Pancreas (tissue), 10 donors: ENCODE data around the gene KSR1. TPM values are rescaled to one million over a fixed set of nuclear protein-coding genes. Genes with fewer than 3 reads are reported as not detected.
"Not testable (repeated sequence)": the region's sequence is repeated elsewhere in the genome, so short reads cannot be mapped to it uniquely, and the experiment has no call there.

Source experiments
- ATAC-seq, 4 donors: fragments of 200-7000 bp; cut with Tn5 transposase; one replicate each; pipeline versions ENCODE4 v1.8.0 to v1.9.1; 2020; ENCODE audit warnings: mild to moderate bottlenecking in 4 of 4, moderate library complexity in 4 of 4
- DNase-seq, 6 donors: peaks; one replicate each; pipeline ENCODE4 v3.0.0-alpha.2; 2020
- FAIRE-seq: peaks from 2 replicates; lab custom pipeline; 2012; peaks lifted over from hg19 to GRCh38; lab: Jason Lieb, UNC
- H3K27ac ChIP-seq, 4 donors: fragments of 200-600 bp; sonication (generic); 1 replicate in 3 of 4; 2 replicates in 1 of 4; pipeline versions ENCODE4 v1.5.0 to v1.8.0; 2020
- H3K27me3 ChIP-seq, 4 donors: fragments of 200-600 bp; one replicate each; pipeline ENCODE4 v1.8.0; 2021
- H3K36me3 ChIP-seq, 3 donors: fragments of 200-600 bp; sonication (generic) in 1 of 3; one replicate each; pipeline versions ENCODE4 v1.5.0 to v1.8.0; 2020 to 2021
- H3K4me1 ChIP-seq, 3 donors: fragments of 200-600 bp; one replicate each; pipeline ENCODE4 v1.8.0; 2021
- H3K4me3 ChIP-seq, 4 donors: fragments of 200-600 bp; sonication (generic) in 2 of 4; one replicate each; pipeline versions ENCODE4 v1.5.0 to v1.8.0; 2020 to 2021
- H3K9me3 ChIP-seq, 4 donors: fragments of 200-600 bp; one replicate each; pipeline ENCODE4 v1.8.0; 2021
- WGBS, 2 donors: extraction: QIAGEN DNeasy Blood & Tissue Kit; methylation state at CpG; one replicate each; pipeline ENCODE4 v1.1.7; 2013; 5-methylcytosine and 5-hydroxymethylcytosine counted together
- intact Hi-C, 3 donors: fragments of 100-400 bp; cut with DNase I; formaldehyde crosslinking; loops; one replicate each; pipeline versions ENCODE4 v1.11.1 to v1.14.2; 2022
- polyA plus RNA-seq, 2 donors: library from polyadenylated mRNA; stranded (reverse); fragments of 200-250 nt; gene quantifications; one replicate each; pipeline ENCODE4 v1.2.3, GENCODE V29; 2013
- total RNA-seq, 6 donors: library from RNA; stranded (reverse); fragmentation: NEBNext Ultra II Directional in 4 of 6; extraction: Animal tissue kit (Norgen Biotek cat#: 25700) in 4 of 6; gene quantifications; one replicate each; pipeline versions ENCODE4 v1.2.1 to v1.2.4, GENCODE V29; 2021 to 2023
- TF ChIP-seq, protein P1 (sequence below), 4 donors: fragments of 200-600 bp; sonication (generic) in 3 of 4; IDR thresholded peaks; one replicate each; pipeline versions ENCODE4 v1.5.0 to v1.8.0; 2021; ENCODE audit warnings: antibody characterized with exemption in 4 of 4
- donor health status: healthy with polysubstance abuse.
- donor health status: DM: no; HTN: no; CAD: no; lungs with moderate emphysema.
- donor health status: DM: no; HTN: no; CAD: no.
- donor health status: control.
- donor health status: control.
- donor health status: Bipolar disorder and iron deficiency.
- donor health status: DM: yes; HTN: yes; CAD: no.
- donor health status: DM: no; HTN: no; CAD: no.
- donor health status: DM: no; HTN: no; CAD: no.
- donor health status: DM: yes; HTN: yes; CAD: no.

Gene KSR1
- total and polyA plus RNA-seq, 8 donors = 68.2 to 139 (median 103) TPM

DNA sequence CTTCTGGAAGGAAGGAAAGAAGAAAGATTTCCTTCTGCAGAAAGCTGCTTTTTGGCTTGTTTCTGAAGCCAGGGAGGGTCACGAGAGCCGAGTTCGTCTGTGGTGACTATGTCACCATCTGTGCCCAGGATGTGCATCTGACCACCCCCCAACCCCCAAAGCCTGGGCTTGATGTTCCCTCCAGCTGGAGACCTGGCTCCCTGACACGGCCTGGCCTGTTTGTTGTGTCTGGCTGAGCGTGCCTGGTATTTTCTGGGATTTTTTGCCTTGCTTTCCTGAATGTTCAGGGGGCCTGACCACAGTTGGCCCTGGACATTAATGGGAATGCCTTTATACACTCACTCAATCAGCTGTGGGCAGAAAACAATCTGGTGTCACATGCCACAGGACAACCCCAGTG, 213.6 kb downstream of the KSR1 start:
- H3K27me3 ChIP-seq = no peaks in the 10 kb centered on the region
- FAIRE-seq = no peak
- no peaks in the 10 kb centered on the region for H3K36me3 ChIP-seq
- no peaks in the 10 kb centered on the region for H3K9me3 ChIP-seq
- WGBS, 2 donors = 72 to 85% methylated on average over 5 of the region's 5 CpGs
- intact Hi-C loops = loop anchor here in 1 of 3 donors (10.0 kb wide), 1 partner anchor 205 kb away; no protein-coding TSS in a partner anchor
- no peak overlapping the region for H3K27ac ChIP-seq
- H3K4me3 ChIP-seq = no peak overlapping the region
- ATAC-seq = no peak
- TF ChIP-seq, protein P1, sequence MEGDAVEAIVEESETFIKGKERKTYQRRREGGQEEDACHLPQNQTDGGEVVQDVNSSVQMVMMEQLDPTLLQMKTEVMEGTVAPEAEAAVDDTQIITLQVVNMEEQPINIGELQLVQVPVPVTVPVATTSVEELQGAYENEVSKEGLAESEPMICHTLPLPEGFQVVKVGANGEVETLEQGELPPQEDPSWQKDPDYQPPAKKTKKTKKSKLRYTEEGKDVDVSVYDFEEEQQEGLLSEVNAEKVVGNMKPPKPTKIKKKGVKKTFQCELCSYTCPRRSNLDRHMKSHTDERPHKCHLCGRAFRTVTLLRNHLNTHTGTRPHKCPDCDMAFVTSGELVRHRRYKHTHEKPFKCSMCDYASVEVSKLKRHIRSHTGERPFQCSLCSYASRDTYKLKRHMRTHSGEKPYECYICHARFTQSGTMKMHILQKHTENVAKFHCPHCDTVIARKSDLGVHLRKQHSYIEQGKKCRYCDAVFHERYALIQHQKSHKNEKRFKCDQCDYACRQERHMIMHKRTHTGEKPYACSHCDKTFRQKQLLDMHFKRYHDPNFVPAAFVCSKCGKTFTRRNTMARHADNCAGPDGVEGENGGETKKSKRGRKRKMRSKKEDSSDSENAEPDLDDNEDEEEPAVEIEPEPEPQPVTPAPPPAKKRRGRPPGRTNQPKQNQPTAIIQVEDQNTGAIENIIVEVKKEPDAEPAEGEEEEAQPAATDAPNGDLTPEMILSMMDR (IDR thresholded peaks at IDR 0.05) = no peak
- peak in 1 of 6 donors; percentile 18 for DNase-seq
- H3K4me1 ChIP-seq = no peaks in the 10 kb centered on the region

GRCh38 chr17:27670791-27671590, 214.7 kb downstream of the KSR1 start:
- Histone ChIP-seq H3K36me3 (no peaks in the 10 kb centered on the region), H3K9me3 (no peaks in the 10 kb centered on the region), H3K4me1 (no peaks in the 10 kb centered on the region), H3K27ac (no peak overlapping the region), H3K27me3 (no peaks in the 10 kb centered on the region), H3K4me3 (no peak overlapping the region)
- DNase-seq = peak in 1 of 6 donors; percentile 41
- no peak for FAIRE-seq
- WGBS, 2 donors = 71 to 74% methylated on average over 12 of the region's 12 CpGs
- TF ChIP-seq, protein P1 (IDR thresholded peaks at IDR 0.05) = no peak
- intact Hi-C loops = no loop called here
- no peak for ATAC-seq

DNA sequence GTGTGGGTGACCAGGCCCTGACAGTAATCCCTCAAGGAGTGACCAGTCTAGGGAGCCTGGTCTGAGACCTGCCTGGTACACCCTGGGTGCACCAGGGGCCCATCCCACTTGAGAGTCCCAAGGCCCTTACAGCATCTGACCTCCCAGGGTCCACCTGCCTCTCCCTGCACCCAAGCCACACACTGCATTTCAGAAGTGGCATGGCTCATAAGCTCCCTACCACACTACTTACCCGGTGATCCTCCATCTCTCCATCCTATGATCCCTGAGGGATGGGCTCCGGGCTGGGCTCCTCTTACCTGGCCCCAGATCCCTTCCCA, 215.3 kb downstream of the KSR1 start:
- Histone ChIP-seq H3K27ac (no peak overlapping the region), H3K4me1 (no peaks in the 10 kb centered on the region), H3K4me3 (no peak overlapping the region), H3K36me3 (no peaks in the 10 kb centered on the region), H3K27me3 (no peaks in the 10 kb centered on the region), H3K9me3 (no peaks in the 10 kb centered on the region)
- intact Hi-C loops = no loop called here
- TF ChIP-seq, protein P1 (IDR thresholded peaks at IDR 0.05) = no peak
- no peak for DNase-seq
- 82 to 84% methylated on average over 2 of the region's 2 CpGs for WGBS, 2 donors
- FAIRE-seq = no peak
- ATAC-seq = no peak

GRCh38 chr17:27671977-27672480, 215.8 kb downstream of the KSR1 start:
- ATAC-seq, H3K9me3 ChIP-seq, H3K27me3 ChIP-seq, H3K27ac ChIP-seq, H3K4me3 ChIP-seq, H3K4me1 ChIP-seq, FAIRE-seq, intact Hi-C loops, H3K36me3 ChIP-seq: not testable (repeated sequence)
- DNase-seq = peak in 1 of 6 donors; percentile 45
- WGBS, 2 donors = 63 to 67% methylated on average over 6 of the region's 6 CpGs

DNA sequence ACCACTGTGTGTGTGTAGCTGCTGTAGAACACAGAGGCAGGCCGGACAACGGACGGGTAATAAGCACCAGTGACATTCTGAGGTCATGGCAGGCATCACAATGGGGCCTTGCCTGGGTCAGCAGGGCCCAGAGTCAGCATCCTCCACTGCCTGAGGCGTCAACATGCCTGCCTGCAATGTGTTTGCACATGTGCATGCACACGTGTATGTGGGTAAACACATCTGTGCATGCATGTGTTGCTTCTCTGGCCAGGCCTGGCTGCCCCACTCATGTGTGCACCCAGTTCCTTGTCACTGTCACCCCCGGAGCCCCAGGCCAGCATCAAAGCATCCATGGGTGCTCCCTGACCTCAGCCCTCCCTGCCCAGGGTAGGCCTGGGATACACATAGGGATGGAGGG, 218.1 kb downstream of the KSR1 start:
- TF ChIP-seq, protein P1 (IDR thresholded peaks at IDR 0.05) = no peak
- Histone ChIP-seq H3K4me3 (no peak overlapping the region), H3K27me3 (no peaks in the 10 kb centered on the region), H3K9me3 (no peaks in the 10 kb centered on the region), H3K4me1 (no peaks in the 10 kb centered on the region), H3K36me3 (no peaks in the 10 kb centered on the region), H3K27ac (no peak overlapping the region)
- 80 to 84% methylated on average over 6 of the region's 6 CpGs for WGBS, 2 donors
- intact Hi-C loops = no loop called here
- FAIRE-seq = no peak
- DNase-seq = peak in 1 of 6 donors; percentile 39
- no peak for ATAC-seq

Other genes starting within 250 kb of the KSR1 start
- 10 to 100 TPM; 41.3 to 73.7 (median 50.3) TPM for gene WSB1, start 162.3 kb upstream of the KSR1 start, total RNA-seq
- gene WSB1, start 162.3 kb upstream of the KSR1 start, polyA plus RNA-seq = 10 to 100 TPM; 49.8 to 84.3 TPM
- 10 to 100 TPM in 4 of 6 donors, 1 to 10 TPM in 2; 5.2 to 77.3 (median 13.5) TPM for gene LGALS9, start 174.7 kb downstream of the KSR1 start, total RNA-seq
- 10 to 100 TPM; 20.9 to 29.8 TPM for gene LGALS9, start 174.7 kb downstream of the KSR1 start, polyA plus RNA-seq